ENCODE measurements around the gene LTBP4.
"Not testable (repeated sequence)": the region's sequence is repeated elsewhere in the genome, so short reads cannot be mapped to it uniquely, and the experiment has no call there.

LTBP4 gene

DNA sequence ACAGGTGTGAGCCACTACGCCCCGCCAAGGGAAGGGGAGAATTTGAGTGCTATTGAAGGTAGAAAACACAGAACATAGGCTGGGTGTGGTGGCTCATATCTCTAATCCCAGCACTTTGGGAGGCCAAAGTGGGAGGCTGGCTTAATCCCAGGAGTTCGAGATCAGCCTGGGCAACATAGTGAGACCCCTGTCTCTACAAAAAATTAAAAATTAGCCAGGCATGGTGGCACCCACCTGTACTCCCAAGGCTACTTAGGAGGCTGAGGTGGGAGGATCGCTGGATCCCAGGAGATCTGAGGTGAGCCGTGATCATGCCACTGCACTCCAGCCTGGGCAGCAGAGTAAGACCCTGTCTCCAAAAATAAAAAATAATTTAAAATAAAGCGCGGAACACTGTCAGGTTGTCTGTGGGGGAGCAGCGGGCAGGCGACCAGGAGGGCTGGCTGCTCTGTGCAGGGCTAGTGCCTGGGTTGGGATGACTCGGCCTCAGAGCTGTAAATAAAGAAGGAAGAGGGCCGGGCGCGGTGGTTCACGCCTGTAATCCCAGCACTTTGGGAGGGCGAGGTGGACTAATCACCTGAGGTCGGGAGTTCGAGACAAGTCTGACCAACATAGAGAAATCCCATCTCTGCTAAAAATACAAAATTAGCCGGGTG lies 41.0 kb downstream of the LTBP4 start:
- no peak overlapping the region for H3K4me3 ChIP-seq (ENCODE audit: low read depth, low read length)
- H3K27me3 ChIP-seq (ENCODE audit: insufficient read depth, low read depth, severe bottlenecking) = no peaks in the 10 kb centered on the region
- H3K36me3 ChIP-seq = no peaks in the 10 kb centered on the region
- no peaks in the 10 kb centered on the region for H3K9me3 ChIP-seq (ENCODE audit: severe bottlenecking)
- no peak overlapping the region for H3K27ac ChIP-seq
- TF ChIP-seq, protein P1, sequence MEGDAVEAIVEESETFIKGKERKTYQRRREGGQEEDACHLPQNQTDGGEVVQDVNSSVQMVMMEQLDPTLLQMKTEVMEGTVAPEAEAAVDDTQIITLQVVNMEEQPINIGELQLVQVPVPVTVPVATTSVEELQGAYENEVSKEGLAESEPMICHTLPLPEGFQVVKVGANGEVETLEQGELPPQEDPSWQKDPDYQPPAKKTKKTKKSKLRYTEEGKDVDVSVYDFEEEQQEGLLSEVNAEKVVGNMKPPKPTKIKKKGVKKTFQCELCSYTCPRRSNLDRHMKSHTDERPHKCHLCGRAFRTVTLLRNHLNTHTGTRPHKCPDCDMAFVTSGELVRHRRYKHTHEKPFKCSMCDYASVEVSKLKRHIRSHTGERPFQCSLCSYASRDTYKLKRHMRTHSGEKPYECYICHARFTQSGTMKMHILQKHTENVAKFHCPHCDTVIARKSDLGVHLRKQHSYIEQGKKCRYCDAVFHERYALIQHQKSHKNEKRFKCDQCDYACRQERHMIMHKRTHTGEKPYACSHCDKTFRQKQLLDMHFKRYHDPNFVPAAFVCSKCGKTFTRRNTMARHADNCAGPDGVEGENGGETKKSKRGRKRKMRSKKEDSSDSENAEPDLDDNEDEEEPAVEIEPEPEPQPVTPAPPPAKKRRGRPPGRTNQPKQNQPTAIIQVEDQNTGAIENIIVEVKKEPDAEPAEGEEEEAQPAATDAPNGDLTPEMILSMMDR (IDR thresholded peaks at IDR 0.05; ENCODE audit: low read depth, low read length) = no peak
- DNase-seq = no peak

DNA sequence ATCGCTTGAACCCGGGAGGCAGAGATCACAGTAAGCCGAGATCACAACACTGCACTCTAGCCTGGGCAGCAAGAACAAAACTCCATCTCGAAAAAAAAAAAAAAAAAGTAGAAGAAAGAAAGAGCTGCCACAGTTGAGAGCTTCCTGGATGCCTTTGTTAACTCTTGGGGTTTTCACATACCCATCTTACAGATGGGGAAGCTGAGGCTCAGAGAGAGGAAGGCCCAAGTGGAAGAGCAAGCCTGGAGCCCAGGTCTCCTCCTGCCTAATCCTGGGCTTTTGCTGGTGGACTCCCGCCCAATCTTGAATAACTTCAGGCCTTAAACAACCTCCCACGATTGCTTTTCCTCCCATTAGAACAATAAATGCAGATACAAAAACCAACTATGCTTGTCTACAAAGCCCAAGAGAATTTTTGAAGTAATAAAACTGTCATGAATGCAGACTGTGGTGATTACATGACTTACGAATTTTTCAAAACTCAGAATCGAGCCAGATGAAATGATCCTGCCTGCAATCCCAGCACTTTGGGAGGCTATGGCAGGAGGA lies 41.7 kb downstream of the LTBP4 start:
- H3K27me3 ChIP-seq (ENCODE audit: insufficient read depth, low read depth, severe bottlenecking) = no peaks in the 10 kb centered on the region
- TF ChIP-seq, protein P1 (IDR thresholded peaks at IDR 0.05; ENCODE audit: low read depth, low read length) = no peak
- no peak overlapping the region for H3K4me3 ChIP-seq (ENCODE audit: low read depth, low read length)
- no peak for DNase-seq
- H3K36me3 ChIP-seq = no peaks in the 10 kb centered on the region
- H3K9me3 ChIP-seq (ENCODE audit: severe bottlenecking) = no peaks in the 10 kb centered on the region
- H3K27ac ChIP-seq = no peak overlapping the region

DNA sequence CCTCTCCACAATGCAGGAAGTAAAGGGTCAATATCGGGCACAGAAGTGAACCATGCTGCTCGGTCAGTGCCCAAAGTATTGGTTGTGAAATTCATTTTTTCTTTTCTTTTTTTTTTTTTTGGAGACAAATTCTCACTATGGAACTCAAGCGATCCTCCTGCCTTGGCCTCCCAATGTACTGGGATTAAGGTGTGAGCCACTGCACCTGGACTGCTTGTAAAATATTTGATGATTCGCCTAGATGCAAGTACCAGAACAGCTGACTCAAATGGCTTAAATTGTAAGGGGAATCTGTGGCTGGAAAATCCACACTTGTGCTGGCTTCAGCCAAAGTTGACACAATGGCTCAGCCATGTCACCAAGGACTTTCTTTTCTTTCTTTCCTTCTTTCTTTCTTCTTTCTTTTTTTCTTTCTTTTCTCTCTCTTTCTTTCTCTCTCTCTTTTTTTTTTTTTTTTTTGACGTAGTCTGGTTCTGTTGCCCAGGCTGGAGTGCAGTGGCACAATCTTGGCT lies 45.6 kb downstream of the LTBP4 start:
- no peak overlapping the region for H3K4me3 ChIP-seq (ENCODE audit: low read depth, low read length)
- TF ChIP-seq, protein P1 (IDR thresholded peaks at IDR 0.05; ENCODE audit: low read depth, low read length) = no peak
- no peaks in the 10 kb centered on the region for H3K9me3 ChIP-seq (ENCODE audit: severe bottlenecking)
- H3K27me3 ChIP-seq (ENCODE audit: insufficient read depth, low read depth, severe bottlenecking) = no peaks in the 10 kb centered on the region
- no peak overlapping the region for H3K27ac ChIP-seq
- no peaks in the 10 kb centered on the region for H3K36me3 ChIP-seq
- DNase-seq = no peak

DNA sequence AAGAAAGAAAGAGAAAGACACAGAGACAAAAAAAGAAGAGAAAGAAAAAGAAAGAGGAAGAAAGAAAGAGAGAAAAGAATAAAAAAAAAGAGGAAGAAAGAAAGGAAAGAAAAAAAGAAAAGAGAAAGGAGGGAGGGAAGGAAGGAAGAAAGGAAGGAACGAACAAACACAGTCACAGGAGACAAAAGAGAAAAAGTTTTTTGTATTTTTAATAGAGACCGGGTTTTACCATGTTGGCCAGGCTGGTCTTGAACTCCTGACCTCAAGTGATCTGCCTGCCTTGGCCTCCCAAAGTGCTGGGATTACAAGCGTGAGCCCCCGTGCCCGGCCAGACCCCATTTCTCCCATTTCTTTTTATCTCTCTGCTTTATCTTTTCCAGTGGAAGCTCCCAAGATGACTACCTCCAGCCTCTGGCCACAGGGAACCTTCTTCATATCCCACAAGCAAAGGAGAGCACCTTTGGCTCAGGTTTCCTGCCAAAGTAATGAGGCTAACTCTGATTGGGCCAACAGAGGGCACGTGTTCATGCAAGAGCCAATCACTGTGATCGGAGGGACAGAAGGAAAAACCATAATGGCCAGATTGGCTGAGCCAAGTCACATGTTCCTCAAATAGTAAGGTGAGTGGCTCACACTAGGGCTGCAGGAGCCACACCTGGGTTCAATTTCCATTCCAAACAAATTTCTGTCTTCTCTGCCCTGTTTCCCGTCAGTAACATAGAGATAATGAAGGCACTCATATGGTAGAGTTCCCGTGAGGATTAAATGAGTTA lies 48.9 kb downstream of the LTBP4 start:
- H3K27ac ChIP-seq, DNase-seq: not testable (repeated sequence)

DNA sequence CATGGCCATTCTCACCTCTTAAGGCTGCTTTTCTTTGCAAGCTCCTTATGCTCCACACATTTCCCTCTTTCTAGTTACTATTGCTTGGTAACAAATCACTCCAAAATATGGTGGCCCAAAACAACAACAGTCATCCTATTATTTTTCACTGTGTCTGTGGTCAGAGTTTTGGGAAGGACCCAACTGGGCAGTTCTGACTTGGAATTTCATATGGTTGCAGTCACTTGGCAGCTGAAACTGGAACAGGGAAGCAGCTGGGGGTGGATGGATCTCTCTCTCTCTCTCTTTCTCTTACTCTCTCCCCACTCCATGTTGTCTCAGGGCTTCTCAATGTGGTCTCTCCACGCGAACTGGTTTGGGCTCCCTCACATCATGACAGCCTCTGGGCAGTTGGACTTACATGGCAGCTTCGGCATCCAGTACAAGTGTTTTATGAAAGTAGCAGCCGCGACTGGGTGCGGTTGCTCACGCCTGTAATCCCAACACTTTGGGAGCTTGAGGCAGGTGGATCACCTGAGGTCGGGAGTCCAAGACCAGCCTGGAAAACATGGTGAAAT lies 49.7 kb downstream of the LTBP4 start:
- Histone ChIP-seq H3K27me3 (ENCODE audit: insufficient read depth, low read depth, severe bottlenecking) (no peaks in the 10 kb centered on the region), H3K9me3 (ENCODE audit: severe bottlenecking) (no peaks in the 10 kb centered on the region), H3K36me3 (no peaks in the 10 kb centered on the region), H3K4me3 (ENCODE audit: low read depth, low read length) (no peak overlapping the region), H3K27ac (no peak overlapping the region)
- TF ChIP-seq, protein P1 (IDR thresholded peaks at IDR 0.05; ENCODE audit: low read depth, low read length) = no peak
- DNase-seq = no peak

More for the DNA sequence above, 48.9 kb downstream of the LTBP4 start:
- not testable (repeated sequence) for H3K4me3 ChIP-seq (ENCODE audit: low read depth, low read length); H3K36me3 ChIP-seq; H3K9me3 ChIP-seq (ENCODE audit: severe bottlenecking); H3K27me3 ChIP-seq (ENCODE audit: insufficient read depth, low read depth, severe bottlenecking)

DNA sequence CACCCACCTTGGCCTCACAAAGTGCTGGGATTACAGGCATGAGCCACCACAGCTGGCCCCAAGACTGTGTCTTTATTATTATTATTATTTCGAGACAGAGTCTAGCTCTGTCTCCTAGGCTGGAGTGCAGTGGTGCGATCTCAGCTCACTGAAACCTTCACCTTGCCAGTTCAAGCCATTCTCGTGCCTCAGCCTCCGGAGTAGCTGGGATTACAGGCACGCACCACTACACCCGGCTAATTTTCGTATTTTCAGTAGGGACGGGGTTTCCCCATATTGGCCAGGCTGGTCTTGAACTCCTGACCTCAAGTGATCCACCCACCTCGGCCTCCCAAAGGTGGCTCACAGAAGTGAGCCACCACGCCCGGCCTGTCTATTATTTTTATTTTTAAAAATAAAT lies 51.1 kb downstream of the LTBP4 start:
- H3K27ac ChIP-seq; H3K27me3 ChIP-seq (ENCODE audit: insufficient read depth, low read depth, severe bottlenecking); H3K4me3 ChIP-seq (ENCODE audit: low read depth, low read length); H3K36me3 ChIP-seq; DNase-seq; H3K9me3 ChIP-seq (ENCODE audit: severe bottlenecking): not testable (repeated sequence)

DNA sequence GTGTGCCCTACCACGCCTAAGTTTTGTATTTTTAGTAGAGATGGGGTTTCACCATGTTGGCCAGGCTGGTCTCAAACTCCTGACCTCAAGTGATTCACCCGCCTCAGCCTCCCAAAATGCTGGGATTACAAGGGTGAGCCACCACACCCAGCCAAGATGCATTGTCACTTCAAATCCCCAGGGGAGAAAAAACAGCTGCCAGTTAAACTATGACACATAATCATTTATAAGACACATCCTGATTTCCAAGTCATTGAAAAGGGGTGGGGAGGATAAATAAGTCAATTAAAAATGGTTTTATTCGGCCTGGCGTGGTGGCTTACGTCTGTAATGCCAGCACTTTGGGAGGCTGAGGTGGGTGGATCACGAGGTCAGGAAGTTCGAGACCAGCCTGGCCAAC lies 54.5 kb downstream of the LTBP4 start:
- not testable (repeated sequence) for DNase-seq; H3K4me3 ChIP-seq (ENCODE audit: low read depth, low read length); H3K27me3 ChIP-seq (ENCODE audit: insufficient read depth, low read depth, severe bottlenecking); H3K36me3 ChIP-seq; H3K27ac ChIP-seq; H3K9me3 ChIP-seq (ENCODE audit: severe bottlenecking)

Data from WERI-Rb-1 (cell line).